Measurements from ENCODE around the gene HBP1. TPM values are rescaled to one million over a fixed set of nuclear protein-coding genes. Genes with fewer than 3 reads are reported as not detected.
A peak's percentile ranks its signal among the peaks of the same experiment; 100 is the strongest.

The HBP1 gene
- total RNA-seq, 1 experiment from 2014 or later = 31.0 TPM

- Mint-ChIP-seq H3K27ac (peak overlapping the region; percentile 90), H3K4me1 (peaks cover 36% of the 10 kb centered on the region), H3K9me3 (no peaks in the 10 kb centered on the region), H3K36me3 (peaks cover 2% of the 10 kb centered on the region; the same call in 1 of the 2 replicates), H3K4me3 (peak overlapping the region; percentile 0; the same call in 1 of the 2 replicates), H3K27me3 (ENCODE audit: low read depth) (no peaks in the 10 kb centered on the region)
- ATAC-seq (no peak), DNase-seq (ENCODE audit: low spot score) (no peak)
- TF ChIP-seq NR1H2 (CRISPR knock-in tag; IDR thresholded peaks at IDR 0.05) (no peak), E2F1 (CRISPR knock-in tag; IDR thresholded peaks at IDR 0.05) (no peak), USF1 (CRISPR knock-in tag; IDR thresholded peaks at IDR 0.05) (no peak), CDX4 (CRISPR knock-in tag; IDR thresholded peaks at IDR 0.05; ENCODE audit: borderline replicate concordance) (no peak), EMX1 (CRISPR knock-in tag; IDR thresholded peaks at IDR 0.05) (no peak), GRHL2 (CRISPR knock-in tag; IDR thresholded peaks at IDR 0.05; ENCODE audit: insufficient replicate concordance, severe bottlenecking) (no peak), NR2C2 (CRISPR knock-in tag; IDR thresholded peaks at IDR 0.05) (no peak), ARID4B (CRISPR knock-in tag; IDR thresholded peaks at IDR 0.05; ENCODE audit: borderline replicate concordance) (no peak), ELF4 (CRISPR knock-in tag; IDR thresholded peaks at IDR 0.05; ENCODE audit: low read depth) (no peak), FOXP1 (CRISPR knock-in tag; IDR thresholded peaks at IDR 0.05; ENCODE audit: borderline replicate concordance) (no peak), ERG (CRISPR knock-in tag; IDR thresholded peaks at IDR 0.05) (no peak)
- POLR2A ChIA-PET = no interaction called here
- CTCF ChIA-PET = interaction anchor here (0.8 to 2.4 kb wide), 6 partner anchors 24 to 437 kb away, joined by 3 to 14 read pairs (median 4); no protein-coding TSS in a partner anchor
Measured at GRCh38 chr7:107173691-107174406, 5.0 kb downstream of the HBP1 start.

- ATAC-seq = no peak
- H3K9me3 Mint-ChIP-seq = no peaks in the 10 kb centered on the region
- CTCF ChIA-PET = no interaction called here
Measured at GRCh38 chr7:107179326-107180164, 10.7 kb downstream of the HBP1 start.

More at GRCh38 chr7:107179326-107180164, 10.7 kb downstream of the HBP1 start:
- Mint-ChIP-seq H3K27me3 (ENCODE audit: low read depth) (no peaks in the 10 kb centered on the region), H3K4me1 (peaks cover 7% of the 10 kb centered on the region), H3K27ac (no peak overlapping the region), H3K4me3 (no peak overlapping the region), H3K36me3 (peaks cover 26% of the 10 kb centered on the region)
- TF ChIP-seq GRHL2 (CRISPR knock-in tag; IDR thresholded peaks at IDR 0.05; ENCODE audit: insufficient replicate concordance, severe bottlenecking) (no peak), RORB (CRISPR knock-in tag; IDR thresholded peaks at IDR 0.05) (no peak), ZNF232 (CRISPR knock-in tag; IDR thresholded peaks at IDR 0.05) (no peak)
- DNase-seq (ENCODE audit: low spot score) = no peak
- POLR2A ChIA-PET = interaction anchor here (1.8 kb wide), 1 partner anchor 11 kb away, joined by 4 read pairs; the partner anchor contains the start of gene HBP1
